ENCODE data around the gene TYW3.

DNA sequence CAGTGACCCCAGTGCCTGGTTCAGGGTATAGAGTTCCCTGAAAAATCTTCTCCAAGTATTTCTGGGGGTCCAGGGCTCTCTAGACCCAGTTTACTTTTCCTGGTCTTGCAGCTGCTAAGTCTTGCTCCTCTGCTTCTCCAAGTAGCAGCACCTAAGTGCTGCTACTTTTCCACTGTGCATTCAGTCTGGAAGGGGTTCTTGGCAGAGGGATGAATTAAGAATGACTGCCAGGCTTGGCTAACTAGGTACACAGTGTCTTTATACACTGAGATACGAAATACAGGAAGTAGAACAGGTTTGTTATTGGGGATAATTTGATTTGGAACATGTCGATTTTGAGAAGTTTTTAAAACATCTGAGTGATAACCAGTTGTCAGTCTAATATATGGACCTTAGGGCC is 35.1 kb upstream of the TYW3 start:
- TF ChIP-seq, protein P1, sequence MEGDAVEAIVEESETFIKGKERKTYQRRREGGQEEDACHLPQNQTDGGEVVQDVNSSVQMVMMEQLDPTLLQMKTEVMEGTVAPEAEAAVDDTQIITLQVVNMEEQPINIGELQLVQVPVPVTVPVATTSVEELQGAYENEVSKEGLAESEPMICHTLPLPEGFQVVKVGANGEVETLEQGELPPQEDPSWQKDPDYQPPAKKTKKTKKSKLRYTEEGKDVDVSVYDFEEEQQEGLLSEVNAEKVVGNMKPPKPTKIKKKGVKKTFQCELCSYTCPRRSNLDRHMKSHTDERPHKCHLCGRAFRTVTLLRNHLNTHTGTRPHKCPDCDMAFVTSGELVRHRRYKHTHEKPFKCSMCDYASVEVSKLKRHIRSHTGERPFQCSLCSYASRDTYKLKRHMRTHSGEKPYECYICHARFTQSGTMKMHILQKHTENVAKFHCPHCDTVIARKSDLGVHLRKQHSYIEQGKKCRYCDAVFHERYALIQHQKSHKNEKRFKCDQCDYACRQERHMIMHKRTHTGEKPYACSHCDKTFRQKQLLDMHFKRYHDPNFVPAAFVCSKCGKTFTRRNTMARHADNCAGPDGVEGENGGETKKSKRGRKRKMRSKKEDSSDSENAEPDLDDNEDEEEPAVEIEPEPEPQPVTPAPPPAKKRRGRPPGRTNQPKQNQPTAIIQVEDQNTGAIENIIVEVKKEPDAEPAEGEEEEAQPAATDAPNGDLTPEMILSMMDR (IDR thresholded peaks at IDR 0.05) = no peak
- TF ChIP-seq POLR2A (IDR thresholded peaks at IDR 0.05) = no peak
